ENCODE measurements around the gene CXXC4. TPM values are rescaled to one million over a fixed set of nuclear protein-coding genes. Genes with fewer than 3 reads are reported as not detected.

CXXC4 gene
- total and polyA plus RNA-seq, 2 experiments from 2014 or later, result not detected

DNA sequence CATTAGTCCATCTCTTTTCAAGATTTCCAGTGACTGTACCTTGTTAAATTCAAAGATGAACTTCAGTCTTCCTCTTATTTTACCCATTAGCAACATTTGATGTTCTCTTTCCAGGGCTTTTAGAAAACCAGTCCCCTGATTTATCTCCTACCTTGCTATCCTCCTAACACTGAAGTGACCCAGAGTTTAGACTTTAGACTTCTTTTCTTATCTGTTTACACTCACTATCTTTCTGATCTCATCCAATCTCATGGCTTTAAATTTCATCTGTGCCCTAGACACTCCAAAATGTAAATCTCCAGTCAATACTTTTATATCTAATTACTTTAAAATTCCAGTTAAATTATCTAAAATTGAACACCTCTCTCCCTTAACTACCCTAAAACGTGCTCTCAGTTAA lies 13.5 kb upstream of the CXXC4 start:
- no peak overlapping the region for H3K27ac ChIP-seq
- TF ChIP-seq EZH2 (IDR thresholded peaks at IDR 0.05; ENCODE audit: insufficient read depth, poor library complexity, severe bottlenecking) (no peak), EZH2phosphoT487 (IDR thresholded peaks at IDR 0.05; ENCODE audit: insufficient read depth, low read depth) (no peak)
- in situ Hi-C loops (cut with MboI), result no loop called here

DNA sequence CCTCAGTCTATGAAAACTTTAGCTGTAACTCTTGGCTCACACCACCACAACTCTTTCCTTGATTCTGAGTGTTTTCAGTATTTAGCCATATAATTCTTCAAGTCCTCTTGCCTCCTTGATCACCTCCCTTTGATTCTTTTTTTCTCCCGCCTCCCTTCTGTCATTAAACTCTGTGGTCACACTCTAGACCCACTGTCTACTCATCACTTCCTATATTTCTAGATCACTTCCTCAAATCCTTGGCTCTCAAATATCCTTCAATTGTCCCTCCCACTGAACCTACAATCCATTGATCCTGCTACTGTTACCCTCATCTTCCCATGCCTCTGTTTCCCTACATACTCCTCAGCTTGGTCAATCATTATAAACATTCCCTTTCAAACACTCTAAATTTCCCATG lies 12.4 kb upstream of the CXXC4 start:
- Histone ChIP-seq H3K9ac (no peak overlapping the region), H3F3A (ENCODE audit: insufficient read depth) (no peaks in the 10 kb centered on the region), H3K79me2 (ENCODE audit: insufficient read depth) (no peaks in the 10 kb centered on the region), H3K4me3 (no peak overlapping the region), H3K4me1 (ENCODE audit: insufficient read depth) (no peaks in the 10 kb centered on the region), H3K27me3 (replicated peaks; ENCODE audit: insufficient read depth) (no peaks in the 10 kb centered on the region), H3K4me2 (ENCODE audit: unreplicated experiment) (no peak overlapping the region), H3K9me2 (ENCODE audit: insufficient read depth) (no peaks in the 10 kb centered on the region), H3K27ac (no peak overlapping the region), H3K9me3 (ENCODE audit: low read depth) (no peaks in the 10 kb centered on the region), H2AFZ (no peak overlapping the region), H4K20me1 (ENCODE audit: insufficient read depth) (no peaks in the 10 kb centered on the region), H3K36me3 (ENCODE audit: low read depth) (no peaks in the 10 kb centered on the region)
- DNase-seq, result no peak
- 0% methylated on average over 1 of the region's 1 CpG for WGBS, 2 experiments (ENCODE audit: low coverage in 1 of 2, low lambda C conversion rate in 2 of 2, missing lambda C conversion rate in 2 of 2)
- TF ChIP-seq EZH2phosphoT487 (IDR thresholded peaks at IDR 0.05; ENCODE audit: insufficient read depth, low read depth), result no peak
- TF ChIP-seq EZH2 (IDR thresholded peaks at IDR 0.05; ENCODE audit: insufficient read depth, poor library complexity, severe bottlenecking), result no peak
- in situ Hi-C loops (cut with MboI), result no loop called here

More for the DNA sequence above, 13.5 kb upstream of the CXXC4 start:
- WGBS, 2 experiments (ENCODE audit: low coverage in 1 of 2, low lambda C conversion rate in 2 of 2, missing lambda C conversion rate in 2 of 2), result 0 to 4% methylated on average over 1 of the region's 1 CpG
- H4K20me1 ChIP-seq (ENCODE audit: insufficient read depth), result no peaks in the 10 kb centered on the region
- no peak overlapping the region for H3K9ac ChIP-seq
- H3K27me3 ChIP-seq (replicated peaks; ENCODE audit: insufficient read depth), result no peaks in the 10 kb centered on the region
- H3K4me1 ChIP-seq (ENCODE audit: insufficient read depth), result no peaks in the 10 kb centered on the region
- no peaks in the 10 kb centered on the region for H3K9me2 ChIP-seq (ENCODE audit: insufficient read depth)
- no peak overlapping the region for H2AFZ ChIP-seq
- no peaks in the 10 kb centered on the region for H3K36me3 ChIP-seq (ENCODE audit: low read depth)
- no peak overlapping the region for H3K4me3 ChIP-seq
- no peaks in the 10 kb centered on the region for H3K9me3 ChIP-seq (ENCODE audit: low read depth)
- no peak overlapping the region for H3K4me2 ChIP-seq (ENCODE audit: unreplicated experiment)
- no peak for DNase-seq
- H3K79me2 ChIP-seq (ENCODE audit: insufficient read depth), result no peaks in the 10 kb centered on the region
- no peaks in the 10 kb centered on the region for H3F3A ChIP-seq (ENCODE audit: insufficient read depth)

DNA sequence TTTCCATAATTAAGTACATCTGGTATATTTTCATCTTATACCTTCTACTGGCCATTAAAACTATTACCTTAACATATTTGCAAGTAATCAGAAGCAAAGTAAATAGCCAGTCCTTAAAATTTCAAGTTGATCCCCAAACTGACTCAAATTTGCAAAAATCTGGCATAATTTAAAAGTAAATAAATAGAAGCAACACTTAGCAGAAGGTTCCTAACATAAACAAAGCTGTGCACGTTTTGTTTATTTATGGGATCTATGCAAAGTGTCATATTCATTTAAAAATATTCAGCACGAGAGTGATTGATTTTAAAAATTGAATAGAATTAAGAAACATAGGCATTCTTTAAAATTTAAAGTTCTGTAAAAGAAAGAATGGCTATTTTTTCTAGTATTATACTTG lies 9.8 kb upstream of the CXXC4 start:
- Histone ChIP-seq H2AFZ (no peak overlapping the region), H3F3A (ENCODE audit: insufficient read depth) (no peaks in the 10 kb centered on the region)

DNA sequence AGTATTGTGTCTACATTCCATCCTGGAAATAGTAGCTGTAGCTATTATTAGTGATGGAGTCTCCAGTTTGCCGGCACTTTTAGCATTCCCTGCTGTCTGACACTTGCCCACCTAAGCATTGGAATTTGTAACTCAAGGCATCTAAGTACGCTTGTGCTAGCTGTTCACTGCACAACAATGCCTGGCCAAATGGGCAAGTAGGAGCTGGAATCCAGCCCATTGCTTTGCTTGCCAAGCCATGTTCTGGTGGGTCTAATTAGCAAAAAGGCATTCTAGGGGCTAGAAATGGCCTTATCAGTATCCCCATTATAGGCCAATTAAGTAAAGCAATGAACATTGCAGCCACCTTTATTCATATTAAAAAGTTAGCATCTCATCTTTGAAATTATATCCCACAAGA lies 7.8 kb upstream of the CXXC4 start:
- no peaks in the 10 kb centered on the region for H3K9me3 ChIP-seq (ENCODE audit: low read depth)
- H3K4me2 ChIP-seq (ENCODE audit: unreplicated experiment), result no peak overlapping the region
- H3K36me3 ChIP-seq (ENCODE audit: low read depth), result no peaks in the 10 kb centered on the region
- no peaks in the 10 kb centered on the region for H4K20me1 ChIP-seq (ENCODE audit: insufficient read depth)
- H3K27ac ChIP-seq, result no peak overlapping the region
- H3K79me2 ChIP-seq (ENCODE audit: insufficient read depth), result no peaks in the 10 kb centered on the region
- TF ChIP-seq EZH2phosphoT487 (IDR thresholded peaks at IDR 0.05; ENCODE audit: insufficient read depth, low read depth) (no peak), EZH2 (IDR thresholded peaks at IDR 0.05; ENCODE audit: insufficient read depth, poor library complexity, severe bottlenecking) (no peak)
- no peak overlapping the region for H3K4me3 ChIP-seq
- no peaks in the 10 kb centered on the region for H3K4me1 ChIP-seq (ENCODE audit: insufficient read depth)
- H3K9me2 ChIP-seq (ENCODE audit: insufficient read depth), result no peaks in the 10 kb centered on the region
- in situ Hi-C loops (cut with MboI), result no loop called here
- no peaks in the 10 kb centered on the region for H3K27me3 ChIP-seq (replicated peaks; ENCODE audit: insufficient read depth)
- H2AFZ ChIP-seq, result no peak overlapping the region
- 23 to 31% methylated on average over 2 of the region's 2 CpGs for WGBS, 2 experiments (ENCODE audit: low coverage in 1 of 2, low lambda C conversion rate in 2 of 2, missing lambda C conversion rate in 2 of 2)
- no peak overlapping the region for H3K9ac ChIP-seq
- no peaks in the 10 kb centered on the region for H3F3A ChIP-seq (ENCODE audit: insufficient read depth)
- no peak for DNase-seq

More for the DNA sequence above, 9.8 kb upstream of the CXXC4 start:
- Histone ChIP-seq H4K20me1 (ENCODE audit: insufficient read depth) (no peaks in the 10 kb centered on the region), H3K4me1 (ENCODE audit: insufficient read depth) (no peaks in the 10 kb centered on the region), H3K9me2 (ENCODE audit: insufficient read depth) (no peaks in the 10 kb centered on the region), H3K27me3 (replicated peaks; ENCODE audit: insufficient read depth) (no peaks in the 10 kb centered on the region), H3K9ac (no peak overlapping the region), H3K9me3 (ENCODE audit: low read depth) (no peaks in the 10 kb centered on the region), H3K27ac (no peak overlapping the region), H3K36me3 (ENCODE audit: low read depth) (no peaks in the 10 kb centered on the region), H3K4me3 (no peak overlapping the region), H3K4me2 (ENCODE audit: unreplicated experiment) (no peak overlapping the region), H3K79me2 (ENCODE audit: insufficient read depth) (no peaks in the 10 kb centered on the region)
- 1 to 6% methylated on average over 2 of the region's 2 CpGs for WGBS, 2 experiments (ENCODE audit: low coverage in 1 of 2, low lambda C conversion rate in 2 of 2, missing lambda C conversion rate in 2 of 2)
- no peak for TF ChIP-seq EZH2phosphoT487 (IDR thresholded peaks at IDR 0.05; ENCODE audit: insufficient read depth, low read depth)
- TF ChIP-seq EZH2 (IDR thresholded peaks at IDR 0.05; ENCODE audit: insufficient read depth, poor library complexity, severe bottlenecking), result no peak
- no peak for DNase-seq
- in situ Hi-C loops (cut with MboI), result no loop called here

DNA sequence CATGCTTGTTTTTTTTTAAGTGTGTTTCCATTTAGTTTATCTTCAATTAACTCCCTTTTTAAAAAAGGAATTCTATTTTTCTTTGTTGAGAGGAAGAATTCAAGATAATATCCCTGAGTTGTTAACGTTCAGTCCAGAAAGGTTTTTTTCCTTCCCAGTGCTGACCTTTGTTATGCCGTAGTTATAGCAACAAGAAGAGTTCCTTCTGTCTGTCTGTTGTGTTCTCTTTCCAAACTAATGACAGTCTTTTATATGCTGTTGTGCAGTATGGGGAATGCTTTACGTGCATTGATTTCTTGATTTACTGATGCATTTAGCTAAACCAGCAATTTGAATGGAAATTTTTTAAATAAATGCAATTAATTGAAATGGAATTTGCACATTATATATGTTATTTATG lies 6.6 kb upstream of the CXXC4 start:
- H3K4me2 ChIP-seq (ENCODE audit: unreplicated experiment), result no peak overlapping the region
- H4K20me1 ChIP-seq (ENCODE audit: insufficient read depth), result no peaks in the 10 kb centered on the region
- H3K9ac ChIP-seq, result no peak overlapping the region
- H3K27me3 ChIP-seq (replicated peaks; ENCODE audit: insufficient read depth), result peaks cover under 1% of the 10 kb centered on the region; the same call in 1 of the 2 replicates
- H3K9me2 ChIP-seq (ENCODE audit: insufficient read depth), result no peaks in the 10 kb centered on the region
- in situ Hi-C loops (cut with MboI), result no loop called here
- no peaks in the 10 kb centered on the region for H3F3A ChIP-seq (ENCODE audit: insufficient read depth)
- TF ChIP-seq EZH2 (IDR thresholded peaks at IDR 0.05; ENCODE audit: insufficient read depth, poor library complexity, severe bottlenecking), result no peak
- no peak for TF ChIP-seq EZH2phosphoT487 (IDR thresholded peaks at IDR 0.05; ENCODE audit: insufficient read depth, low read depth)
- no peaks in the 10 kb centered on the region for H3K36me3 ChIP-seq (ENCODE audit: low read depth)
- H2AFZ ChIP-seq, result no peak overlapping the region
- no peak overlapping the region for H3K27ac ChIP-seq
- WGBS, 2 experiments (ENCODE audit: low coverage in 1 of 2, low lambda C conversion rate in 2 of 2, missing lambda C conversion rate in 2 of 2), result 16 to 22% methylated on average over 3 of the region's 3 CpGs
- no peak overlapping the region for H3K4me3 ChIP-seq
- no peak for DNase-seq
- H3K79me2 ChIP-seq (ENCODE audit: insufficient read depth), result no peaks in the 10 kb centered on the region
- no peaks in the 10 kb centered on the region for H3K4me1 ChIP-seq (ENCODE audit: insufficient read depth)
- no peaks in the 10 kb centered on the region for H3K9me3 ChIP-seq (ENCODE audit: low read depth)
